ENCODE results near the gene YBX2.

GRCh38 chr17:7326186-7326585, 31.7 kb upstream of the YBX2 start:
- no peak for TF ChIP-seq CTCF (IDR thresholded peaks at IDR 0.05; ENCODE audit: insufficient read depth, low read length)
- TF ChIP-seq POLR2AphosphoS5 (IDR thresholded peaks at IDR 0.05; ENCODE audit: low read depth): no peak

All from HL-60 (cell line).